Gastroesophageal sphincter (tissue), 4 donors: ENCODE data around the gene C17orf107. TPM values are rescaled to one million over a fixed set of nuclear protein-coding genes. Genes with fewer than 3 reads are reported as not detected.

Experiments
- ATAC-seq: fragments of 150-250 bp; one replicate; pipeline ENCODE4 v1.9.1; 2016; ENCODE audit warnings: mild to moderate bottlenecking, moderate library complexity
- H3K27ac ChIP-seq, 4 donors: fragments of 200-600 bp; sonication (generic) in 3 of 4; 1 replicate in 3 of 4; 2 replicates in 1 of 4; pipeline ENCODE4 v1.5.1; 2016 to 2019
- H3K27me3 ChIP-seq: fragments of 200-600 bp; sonication (generic); one replicate; pipeline ENCODE4 v1.5.1; 2019
- H3K36me3 ChIP-seq, 2 donors: fragments of 200-600 bp; sonication (generic); one replicate each; pipeline ENCODE4 v1.5.1; 2019; ENCODE audit warnings: control low read depth in 1 of 2
- H3K4me1 ChIP-seq, 3 donors: fragments of 200-600 bp; sonication (generic); 1 replicate in 2 of 3; 2 replicates in 1 of 3; pipeline ENCODE4 v1.5.1; 2016 to 2019; ENCODE audit warnings: control low read depth in 2 of 3
- H3K4me3 ChIP-seq, 2 donors: fragments of 200-600 bp; sonication (generic); one replicate each; pipeline ENCODE4 v1.5.1; 2019; ENCODE audit warnings: mild to moderate bottlenecking in 1 of 2, moderate library complexity in 1 of 2
- H3K9me3 ChIP-seq, 3 donors: fragments of 200-600 bp; sonication (generic); one replicate each; pipeline ENCODE4 v1.5.1; 2017 to 2019; ENCODE audit warnings: control low read depth in 2 of 3
- EP300 ChIP-seq: sonication (generic); formaldehyde crosslinking; IDR thresholded peaks from one replicate; pipeline ENCODE4 v1.6.1; 2017; ENCODE audit warnings: antibody characterized with exemption, mild to moderate bottlenecking
- POLR2A ChIP-seq, 2 donors: fragments of 450-650 bp; IDR thresholded peaks; one replicate each; pipeline ENCODE4 v1.6.1; 2017; ENCODE audit warnings: antibody characterized with exemption in 2 of 2, mild to moderate bottlenecking in 2 of 2, moderate library complexity in 1 of 2
- POLR2AphosphoS5 ChIP-seq: sonication (generic); formaldehyde crosslinking; IDR thresholded peaks from one replicate; pipeline ENCODE4 v1.6.1; 2017; ENCODE audit warnings: antibody characterized with exemption
- WGBS, 2 donors: methylation state at CpG; one replicate each; pipeline ENCODE4 v1.1.5; 2018; ENCODE audit warnings: low coverage in 1 of 2; 5-methylcytosine and 5-hydroxymethylcytosine counted together
- total RNA-seq, 4 donors: library from RNA; depleted of rRNA; stranded (reverse); fragments of >200 nt; gene quantifications; one replicate each; pipeline ENCODE4 v1.1.0, GENCODE V29; 2016
- TF ChIP-seq, protein P1 (sequence below), 4 experiments: fragments of 200-600 bp in 2 of 4; fragments of 450-650 bp in 2 of 4; sonication (generic) in 1 of 4; IDR thresholded peaks; one replicate each; pipeline ENCODE4 v1.5.1; 2017 to 2019; ENCODE audit warnings: antibody characterized with exemption in 4 of 4, mild to moderate bottlenecking in 2 of 4, moderate library complexity in 2 of 4

The C17orf107 gene
- total RNA-seq, 4 donors from 2014 or later: 0.30 to 0.81 (median 0.68) TPM

DNA sequence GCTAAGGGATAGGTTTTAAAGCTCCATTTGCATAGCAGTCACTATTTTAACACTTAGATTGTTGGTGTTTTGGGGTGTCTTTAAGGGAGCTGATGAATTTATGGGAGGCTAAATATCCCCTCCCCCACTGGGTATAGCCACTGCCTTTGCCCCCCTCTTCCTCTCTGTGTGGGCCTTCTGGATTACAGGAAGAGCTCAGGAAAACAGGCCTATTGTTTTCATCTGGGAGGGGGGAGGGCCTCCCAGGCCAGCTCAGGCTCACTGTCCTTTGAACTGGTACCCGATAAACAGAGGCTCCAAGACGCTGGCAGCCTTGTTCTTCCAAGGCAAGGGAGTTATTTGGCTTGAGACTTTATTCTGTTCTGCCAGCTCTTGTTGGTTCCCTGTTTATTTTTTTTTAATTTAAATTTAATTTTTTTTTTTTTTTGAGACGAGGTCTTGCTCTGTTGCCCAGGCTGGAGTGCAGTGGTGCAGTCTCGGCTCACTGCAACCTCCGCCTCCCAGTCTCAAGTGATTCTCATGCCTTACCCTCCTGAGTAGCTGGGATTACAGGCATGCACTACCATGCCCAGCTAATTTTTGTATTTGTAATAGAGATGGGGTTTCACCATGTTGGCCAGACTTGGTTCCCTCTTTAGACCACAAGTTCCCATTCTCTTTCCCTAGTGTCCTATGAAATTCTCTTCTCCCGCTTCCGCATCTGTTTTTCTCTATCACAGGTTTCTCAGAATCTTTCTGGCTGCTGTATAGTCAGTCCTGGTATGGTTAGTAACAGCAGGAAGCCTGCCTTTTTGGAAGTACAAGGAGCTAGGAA lies 41.1 kb upstream of the C17orf107 start:
- Histone ChIP-seq H3K27ac (peak overlapping the region in 3 of 4 donors; percentile 49 to 67 (median 64)), H3K36me3 (peaks cover 0 to 18% of the 10 kb centered on the region in 2 donors)

DNA sequence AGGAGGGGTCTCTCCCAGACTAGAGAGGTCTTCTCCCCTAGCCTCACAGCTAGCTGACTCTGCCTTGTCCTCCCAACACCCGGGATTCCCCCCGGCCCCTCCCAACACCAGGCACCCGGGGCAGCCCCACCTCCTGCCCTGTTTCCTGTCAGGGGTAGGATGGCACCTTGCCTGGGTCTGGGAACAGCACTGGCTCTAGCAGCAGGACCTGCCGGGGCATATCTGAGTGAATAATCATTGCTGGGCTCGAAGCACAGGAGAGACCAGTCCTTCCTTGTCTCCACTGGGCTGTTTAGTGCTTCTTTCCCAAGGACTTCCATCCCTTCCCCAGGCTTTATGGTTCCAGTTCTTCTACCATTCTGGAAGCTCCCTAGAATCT lies 40.5 kb upstream of the C17orf107 start:
- ATAC-seq: peak; percentile 52
- WGBS, 2 donors: 0% methylated on average over 2 of the region's 5 CpGs; no CpG with 5 or more reads in 1 of the 2 donors
- Histone ChIP-seq H3K36me3 (peaks cover 0 to 15% of the 10 kb centered on the region in 2 donors), H3K9me3 (no peaks in the 10 kb centered on the region), H3K27me3 (no peaks in the 10 kb centered on the region), H3K4me1 (peaks cover 0 to 38% (median 9%) of the 10 kb centered on the region in 3 donors), H3K4me3 (peak overlapping the region in 1 of 2 donors; percentile 10), H3K27ac (peak overlapping the region in 3 of 4 donors; percentile 49 to 67 (median 55))
- TF ChIP-seq EP300 (no peak), POLR2AphosphoS5 (no peak), POLR2A (IDR thresholded peaks at IDR 0.05) (no peak)
- TF ChIP-seq, protein P1, sequence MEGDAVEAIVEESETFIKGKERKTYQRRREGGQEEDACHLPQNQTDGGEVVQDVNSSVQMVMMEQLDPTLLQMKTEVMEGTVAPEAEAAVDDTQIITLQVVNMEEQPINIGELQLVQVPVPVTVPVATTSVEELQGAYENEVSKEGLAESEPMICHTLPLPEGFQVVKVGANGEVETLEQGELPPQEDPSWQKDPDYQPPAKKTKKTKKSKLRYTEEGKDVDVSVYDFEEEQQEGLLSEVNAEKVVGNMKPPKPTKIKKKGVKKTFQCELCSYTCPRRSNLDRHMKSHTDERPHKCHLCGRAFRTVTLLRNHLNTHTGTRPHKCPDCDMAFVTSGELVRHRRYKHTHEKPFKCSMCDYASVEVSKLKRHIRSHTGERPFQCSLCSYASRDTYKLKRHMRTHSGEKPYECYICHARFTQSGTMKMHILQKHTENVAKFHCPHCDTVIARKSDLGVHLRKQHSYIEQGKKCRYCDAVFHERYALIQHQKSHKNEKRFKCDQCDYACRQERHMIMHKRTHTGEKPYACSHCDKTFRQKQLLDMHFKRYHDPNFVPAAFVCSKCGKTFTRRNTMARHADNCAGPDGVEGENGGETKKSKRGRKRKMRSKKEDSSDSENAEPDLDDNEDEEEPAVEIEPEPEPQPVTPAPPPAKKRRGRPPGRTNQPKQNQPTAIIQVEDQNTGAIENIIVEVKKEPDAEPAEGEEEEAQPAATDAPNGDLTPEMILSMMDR (IDR thresholded peaks at IDR 0.05): no peak

More for the DNA sequence above, 41.1 kb upstream of the C17orf107 start:
- 61 to 66% methylated on average over 4 to 7 of the region's 7 CpGs for WGBS, 2 donors
- no peaks in the 10 kb centered on the region for H3K9me3 ChIP-seq
- TF ChIP-seq POLR2AphosphoS5: no peak
- TF ChIP-seq, protein P1 (IDR thresholded peaks at IDR 0.05): no peak
- no peak for TF ChIP-seq EP300
- TF ChIP-seq POLR2A (IDR thresholded peaks at IDR 0.05): no peak
- H3K27me3 ChIP-seq: no peaks in the 10 kb centered on the region
- H3K4me3 ChIP-seq: no peak overlapping the region
- H3K4me1 ChIP-seq: peaks cover 0 to 38% (median 9%) of the 10 kb centered on the region in 3 donors
- ATAC-seq: peak; percentile 53

DNA sequence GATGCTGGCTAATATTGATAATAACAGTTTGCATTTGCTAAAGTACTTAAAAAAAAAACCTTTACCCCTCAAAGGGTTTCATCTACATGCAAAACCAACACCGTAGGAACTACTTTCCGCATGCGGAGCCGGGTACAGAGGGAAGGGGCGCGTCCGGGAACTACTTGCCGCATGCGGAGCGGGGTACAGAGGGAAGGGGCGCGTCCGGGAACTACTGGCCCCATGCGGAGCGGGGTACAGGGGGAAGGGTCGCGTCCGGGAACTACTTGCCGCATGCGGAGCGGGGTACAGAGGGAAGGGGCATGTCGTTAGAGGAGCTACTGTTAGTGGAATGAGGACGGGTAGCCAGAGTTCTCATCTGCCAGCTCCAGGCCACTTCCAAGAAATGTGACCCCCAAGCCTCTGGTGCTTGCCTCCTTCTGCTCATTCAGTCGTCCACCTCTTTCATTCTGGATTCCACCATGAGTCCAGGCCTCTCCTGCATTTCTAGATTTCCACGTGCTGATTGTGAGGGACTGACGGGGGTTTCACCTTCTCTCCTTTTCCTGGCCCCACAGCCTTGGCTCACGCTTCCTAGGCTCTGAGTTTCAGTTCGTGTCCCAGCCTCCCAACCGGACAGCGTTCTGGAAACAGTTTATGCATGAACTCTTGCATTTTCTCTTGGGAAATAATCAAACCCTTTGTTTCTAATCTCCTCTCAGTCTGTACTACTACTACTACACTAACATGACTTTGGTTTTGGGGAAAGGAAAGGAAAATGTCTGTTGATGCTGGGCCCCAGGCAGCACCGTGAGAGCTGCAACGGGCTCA lies 39.3 kb upstream of the C17orf107 start:
- no peaks in the 10 kb centered on the region for H3K9me3 ChIP-seq
- H3K27ac ChIP-seq: peak overlapping the region in 3 of 4 donors; percentile 11 to 42 (median 18)
- WGBS, 2 donors: 69 to 70% methylated on average over 21 to 25 of the region's 32 CpGs
- no peaks in the 10 kb centered on the region for H3K27me3 ChIP-seq
- H3K4me3 ChIP-seq: no peak overlapping the region
- peaks cover 0 to 15% of the 10 kb centered on the region in 2 donors for H3K36me3 ChIP-seq
- peaks cover 0 to 38% (median 9%) of the 10 kb centered on the region in 3 donors for H3K4me1 ChIP-seq
- ATAC-seq: no peak
- TF ChIP-seq POLR2AphosphoS5: no peak

DNA sequence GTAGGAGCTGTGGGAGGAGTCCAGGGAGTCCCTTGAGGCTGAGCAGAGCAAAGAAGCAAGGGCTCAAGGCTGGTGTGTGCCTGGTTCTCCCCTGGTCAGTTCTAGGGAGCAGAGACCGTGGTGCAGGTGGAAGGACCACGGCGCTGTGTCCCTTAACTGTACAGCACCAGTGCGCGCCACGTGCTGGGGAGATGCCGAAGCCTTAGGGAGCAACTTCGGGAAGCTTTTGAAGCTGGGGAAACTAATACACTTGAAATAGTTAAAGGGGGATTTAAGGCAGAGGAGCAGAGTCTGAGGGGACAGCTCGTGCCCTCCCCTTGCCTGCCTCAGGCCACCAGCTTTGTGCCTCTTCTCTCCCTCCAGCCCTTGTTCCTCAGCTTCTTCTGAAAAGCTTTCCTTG lies 38.7 kb upstream of the C17orf107 start:
- TF ChIP-seq POLR2AphosphoS5 (no peak), EP300 (no peak), POLR2A (IDR thresholded peaks at IDR 0.05) (no peak)
- TF ChIP-seq, protein P1 (IDR thresholded peaks at IDR 0.05): no peak
- 100% methylated on average over 7 of the region's 9 CpGs; no CpG with 5 or more reads in 1 of the 2 donors for WGBS, 2 donors
- H3K36me3 ChIP-seq: peaks cover 0 to 15% of the 10 kb centered on the region in 2 donors
- no peak for ATAC-seq
- peak overlapping the region in 3 of 4 donors; percentile 11 to 42 (median 18) for H3K27ac ChIP-seq
- H3K27me3 ChIP-seq: no peaks in the 10 kb centered on the region
- no peak overlapping the region for H3K4me3 ChIP-seq
- peaks cover 0 to 38% (median 9%) of the 10 kb centered on the region in 3 donors for H3K4me1 ChIP-seq
- no peaks in the 10 kb centered on the region for H3K9me3 ChIP-seq

DNA sequence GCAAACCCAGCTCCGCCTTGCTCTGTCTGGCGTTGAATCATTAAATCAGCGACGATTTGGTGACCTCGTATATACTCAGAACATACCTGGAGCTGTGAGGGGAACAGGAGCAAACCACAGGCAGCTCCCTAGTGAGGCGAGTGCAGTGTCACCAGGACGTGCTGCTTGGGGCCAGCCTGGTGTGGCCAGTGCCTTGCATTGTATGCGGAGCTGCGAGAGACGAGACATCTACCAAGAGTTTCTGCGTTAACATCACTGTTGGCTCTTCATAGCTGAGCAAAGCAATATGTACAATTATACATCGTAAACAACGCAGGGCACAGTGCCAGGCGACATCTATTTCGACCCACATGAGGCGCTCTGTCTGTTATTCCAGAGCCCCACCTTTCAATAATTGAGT lies 38.3 kb upstream of the C17orf107 start:
- H3K27me3 ChIP-seq: no peaks in the 10 kb centered on the region
- H3K36me3 ChIP-seq: peaks cover 0 to 15% of the 10 kb centered on the region in 2 donors
- no peak overlapping the region for H3K4me3 ChIP-seq
- peak overlapping the region in 2 of 4 donors; percentile 18 to 42 for H3K27ac ChIP-seq
- 91 to 100% methylated on average over 1 to 13 of the region's 16 CpGs for WGBS, 2 donors
- no peaks in the 10 kb centered on the region for H3K9me3 ChIP-seq
- ATAC-seq: no peak
- TF ChIP-seq, protein P1 (IDR thresholded peaks at IDR 0.05): no peak
- TF ChIP-seq POLR2AphosphoS5 (no peak), EP300 (no peak), POLR2A (IDR thresholded peaks at IDR 0.05) (no peak)
- H3K4me1 ChIP-seq: peaks cover 0 to 38% (median 9%) of the 10 kb centered on the region in 3 donors
